SK-N-SH (cell line): ENCODE data around the gene S1PR3.

Experiments
- CTCF ChIP-seq: fragments of 200-600 bp; sonication (generic); IDR thresholded peaks from 2 replicates; pipeline ENCODE4 v1.6.1; 2017; ENCODE audit warnings: antibody characterized with exemption, mild to moderate bottlenecking, moderate library complexity
- POLR2AphosphoS5 ChIP-seq: IDR thresholded peaks from 2 replicates; pipeline ENCODE4 v1.6.1; 2012; ENCODE audit warnings: low read depth, low read length
- REST ChIP-seq: IDR thresholded peaks from 2 replicates; pipeline ENCODE4 v1.6.1; 2012; ENCODE audit warnings: mild to moderate bottlenecking, low read depth, low read length, moderate library complexity

- TF ChIP-seq CTCF (no peak), REST (no peak), POLR2AphosphoS5 (no peak)
Observed at GRCh38 chr9:88987661-88988060, 3.6 kb upstream of the S1PR3 start.
